NOMO-1 treated with dmso at 0.1 percent for 144 hours (cell line): ENCODE data around the gene BIRC2.
A peak's percentile ranks its signal among the peaks of the same experiment; 100 is the strongest.
"Not testable (repeated sequence)": the region's sequence is repeated elsewhere in the genome, so short reads cannot be mapped to it uniquely, and the experiment has no call there.

Experiments used
- DNase-seq: peaks from one replicate; lab custom pipeline; 2025; ENCODE audit not compliant: unreplicated experiment; lab: John Stamatoyannopoulos, UW

The BIRC2 gene

DNA sequence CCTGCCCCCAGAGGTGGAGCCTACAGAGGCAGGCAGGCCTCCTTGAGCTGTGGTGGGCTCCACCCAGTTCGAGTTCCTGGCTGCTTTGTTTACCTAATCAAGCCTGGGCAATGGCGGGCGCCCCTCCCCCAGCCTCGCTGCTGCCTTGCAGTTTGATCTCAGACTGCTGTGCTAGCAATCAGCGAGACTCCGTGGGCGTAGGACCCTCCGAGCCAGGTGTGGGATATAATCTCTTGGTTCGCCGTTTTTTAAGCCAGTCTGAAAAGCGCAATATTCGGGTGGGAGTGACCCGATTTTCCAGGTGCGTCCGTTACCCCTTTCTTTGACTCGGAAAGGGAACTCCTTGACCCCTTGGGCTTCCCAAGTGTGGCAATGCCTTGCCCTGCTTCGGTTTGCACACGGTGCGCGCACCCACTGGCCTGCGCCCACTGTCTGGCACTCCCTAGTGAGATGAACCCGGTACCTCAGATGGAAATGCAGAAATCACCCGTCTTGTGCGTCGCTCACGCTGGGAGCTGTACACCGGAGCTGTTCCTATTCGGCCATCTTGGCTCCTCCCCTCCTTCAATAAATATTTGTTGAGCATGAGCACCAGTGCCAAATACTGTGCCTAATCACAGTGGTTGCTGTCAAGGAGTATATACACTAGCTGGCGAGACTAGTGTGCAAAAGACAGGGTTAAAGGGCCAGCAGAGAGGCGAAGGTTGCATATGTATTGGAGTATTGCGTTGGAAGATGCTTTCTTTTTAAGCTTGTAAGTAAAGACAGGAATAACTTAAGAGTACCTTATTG lies 27.8 kb downstream of the BIRC2 start:
- DNase-seq, result not testable (repeated sequence)

DNA sequence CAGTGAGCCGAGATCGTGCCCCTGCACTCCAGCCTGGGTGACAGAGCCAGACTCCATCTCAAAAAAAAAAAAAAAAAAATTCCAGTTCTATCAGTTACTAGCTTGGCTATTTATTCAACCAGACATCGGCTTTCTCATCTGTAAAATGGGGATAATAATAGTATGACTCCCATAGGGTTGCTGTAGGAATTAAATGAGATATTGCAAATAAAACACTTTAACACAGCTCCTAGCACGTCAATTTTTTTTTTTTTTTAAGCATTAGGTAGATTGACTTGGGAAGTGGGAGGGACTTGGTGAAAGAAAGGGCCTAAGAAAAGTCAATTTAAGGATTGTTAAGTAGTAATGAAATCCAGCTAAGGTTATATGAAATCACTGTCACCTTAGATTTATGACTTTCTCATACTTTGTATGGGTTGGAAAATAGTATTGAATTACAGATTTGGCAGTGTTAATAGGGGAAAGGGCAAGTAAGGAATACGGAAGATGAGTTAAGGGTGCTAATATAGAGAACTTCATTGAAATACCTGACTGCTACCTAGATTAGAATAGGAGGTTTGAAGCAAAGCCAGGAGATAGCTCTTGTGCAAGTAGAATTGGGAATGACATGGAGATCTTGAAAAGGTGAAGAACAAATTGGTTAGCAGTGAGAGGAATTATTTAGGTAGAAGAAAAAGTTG lies 28.8 kb downstream of the BIRC2 start:
- DNase-seq, result no peak

DNA sequence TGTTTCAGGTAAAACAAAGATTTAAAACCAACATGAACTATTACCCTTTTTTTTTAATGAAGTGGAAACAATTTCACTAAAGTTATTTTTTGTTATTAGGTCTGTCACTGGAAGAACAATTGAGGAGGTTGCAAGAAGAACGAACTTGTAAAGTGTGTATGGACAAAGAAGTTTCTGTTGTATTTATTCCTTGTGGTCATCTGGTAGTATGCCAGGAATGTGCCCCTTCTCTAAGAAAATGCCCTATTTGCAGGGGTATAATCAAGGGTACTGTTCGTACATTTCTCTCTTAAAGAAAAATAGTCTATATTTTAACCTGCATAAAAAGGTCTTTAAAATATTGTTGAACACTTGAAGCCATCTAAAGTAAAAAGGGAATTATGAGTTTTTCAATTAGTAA lies 30.9 kb downstream of the BIRC2 start:
- no peak for DNase-seq

DNA sequence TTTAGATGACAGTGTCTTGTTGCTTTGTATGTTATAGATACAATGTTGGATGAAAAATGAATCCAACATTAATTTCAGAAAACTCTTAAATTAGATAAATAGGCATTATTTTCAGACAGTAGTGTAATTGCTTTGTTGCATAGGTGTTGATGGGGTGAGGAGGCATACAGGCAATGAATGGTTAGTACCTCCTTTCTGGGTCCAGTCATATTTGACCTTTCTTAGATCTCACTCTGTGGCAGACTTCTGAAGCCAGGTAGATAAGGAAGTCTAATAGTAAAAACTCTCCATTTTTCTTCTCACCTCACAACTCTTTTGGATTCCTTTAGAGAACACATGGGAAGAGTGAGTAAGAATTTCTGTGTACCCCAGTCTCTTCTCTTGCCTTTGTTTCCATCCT lies 31.8 kb downstream of the BIRC2 start:
- DNase-seq, result no peak

DNA sequence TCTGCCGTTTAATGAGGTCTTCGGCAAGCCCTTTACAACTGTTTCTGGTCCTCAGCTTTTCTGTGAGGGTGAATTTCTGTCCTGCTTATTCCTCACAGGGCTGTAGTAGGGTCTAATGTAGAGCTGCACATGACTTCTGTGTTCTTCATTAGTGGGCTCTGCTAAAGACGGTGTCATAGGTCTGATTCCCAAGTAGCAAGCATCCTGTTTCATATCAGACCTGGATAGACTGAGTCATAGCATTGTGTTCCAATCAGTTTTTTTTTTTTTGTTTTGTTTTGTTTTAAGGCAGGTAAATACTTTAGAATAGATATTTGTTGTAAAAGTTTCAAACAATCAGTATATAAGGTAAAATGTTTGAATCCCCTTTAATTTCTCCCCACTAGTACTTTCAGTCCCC lies 35.4 kb downstream of the BIRC2 start:
- no peak for DNase-seq

DNA sequence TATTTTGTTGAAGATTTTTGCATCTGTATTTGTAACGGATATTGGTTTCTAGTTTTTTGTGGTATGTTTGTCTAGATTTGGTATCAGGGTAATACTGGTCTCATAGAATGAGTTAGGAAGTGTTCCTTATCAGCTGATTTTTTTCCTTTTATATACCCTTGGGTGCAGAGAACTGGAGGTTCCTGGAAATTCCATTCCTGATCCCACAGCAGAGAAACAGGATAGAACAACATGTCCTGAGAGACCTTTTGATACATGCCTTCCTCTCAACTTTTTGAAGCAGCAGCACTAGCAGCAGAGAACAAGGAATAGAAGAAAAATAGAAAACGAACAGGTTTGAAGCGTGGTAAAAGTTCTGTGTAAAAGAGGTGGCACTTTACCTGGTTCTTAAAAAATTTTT lies 36.8 kb downstream of the BIRC2 start:
- no peak for DNase-seq

DNA sequence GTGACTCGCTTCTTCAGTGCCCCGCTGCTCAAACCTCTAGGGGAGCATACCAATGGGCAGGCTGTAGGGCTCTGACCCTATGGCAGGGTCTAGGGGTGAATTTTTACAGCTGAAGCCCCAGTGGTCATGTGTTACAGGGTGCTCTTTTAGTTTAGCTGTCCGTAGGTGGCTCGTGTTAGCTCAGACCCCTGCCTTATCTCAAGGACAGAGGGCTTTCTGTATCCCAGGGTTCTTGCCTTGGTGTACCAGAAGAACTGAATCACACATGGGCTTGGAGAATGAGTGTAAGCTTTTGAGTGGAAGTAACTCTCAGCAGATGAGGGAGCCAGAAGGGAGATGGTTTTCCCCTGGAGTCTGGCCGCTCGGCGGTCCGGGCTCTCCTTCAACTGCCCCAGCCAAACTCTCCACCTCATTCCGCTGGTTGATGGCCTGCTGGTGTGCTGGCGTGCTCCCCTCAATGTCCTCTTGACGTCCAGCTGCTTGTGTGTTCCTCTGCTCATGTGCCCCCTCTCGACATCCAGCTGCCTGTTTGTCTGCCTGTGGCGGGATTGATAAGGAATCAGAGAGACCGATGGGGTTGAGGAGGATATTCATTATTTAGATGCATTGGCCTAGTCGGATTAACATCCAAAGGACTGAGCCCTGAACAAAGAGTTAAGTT lies 37.5 kb downstream of the BIRC2 start:
- DNase-seq, result no peak

DNA sequence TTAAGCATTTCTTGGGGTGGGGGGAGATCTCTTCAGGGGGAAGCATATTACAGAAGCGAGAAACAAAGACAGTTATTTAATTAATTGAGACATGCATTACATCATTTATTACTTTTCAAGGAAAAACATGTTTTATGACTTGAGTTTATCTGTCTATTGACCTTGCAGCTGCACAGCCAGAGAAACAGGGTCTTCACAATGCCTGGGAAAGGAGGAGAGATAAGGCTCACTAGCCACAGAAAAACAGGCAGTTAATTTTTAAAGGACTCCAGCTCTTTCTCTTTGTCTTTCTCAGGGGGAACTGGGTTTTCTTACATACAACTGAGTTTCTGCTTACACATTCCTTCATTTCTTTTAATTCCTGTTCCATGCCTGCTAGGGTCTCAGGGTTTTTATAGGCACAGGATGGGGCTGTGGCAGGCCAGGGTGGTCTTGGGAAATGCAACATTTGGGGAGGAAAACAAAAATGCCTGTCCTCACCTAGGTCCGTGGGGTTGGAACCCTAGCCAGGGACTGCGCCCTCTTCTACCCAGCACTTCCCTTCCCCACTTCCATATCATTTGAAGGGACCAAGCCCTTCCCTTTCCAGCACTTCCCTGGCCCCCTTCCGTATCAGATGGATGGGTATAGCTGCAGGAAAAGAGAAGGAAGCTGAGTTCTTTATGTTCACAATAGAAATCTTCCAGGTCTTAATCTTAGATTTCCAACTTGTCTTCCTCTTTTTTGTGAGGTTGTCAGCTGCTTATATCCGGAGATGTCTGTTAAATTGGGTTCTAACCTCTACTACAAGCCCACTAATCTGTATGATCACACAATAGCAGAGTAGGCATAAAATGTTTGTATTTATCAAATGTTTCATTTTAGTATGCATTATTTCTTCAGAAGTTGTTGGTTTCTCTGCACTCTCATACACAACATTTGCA lies 38.3 kb downstream of the BIRC2 start:
- no peak for DNase-seq

DNA sequence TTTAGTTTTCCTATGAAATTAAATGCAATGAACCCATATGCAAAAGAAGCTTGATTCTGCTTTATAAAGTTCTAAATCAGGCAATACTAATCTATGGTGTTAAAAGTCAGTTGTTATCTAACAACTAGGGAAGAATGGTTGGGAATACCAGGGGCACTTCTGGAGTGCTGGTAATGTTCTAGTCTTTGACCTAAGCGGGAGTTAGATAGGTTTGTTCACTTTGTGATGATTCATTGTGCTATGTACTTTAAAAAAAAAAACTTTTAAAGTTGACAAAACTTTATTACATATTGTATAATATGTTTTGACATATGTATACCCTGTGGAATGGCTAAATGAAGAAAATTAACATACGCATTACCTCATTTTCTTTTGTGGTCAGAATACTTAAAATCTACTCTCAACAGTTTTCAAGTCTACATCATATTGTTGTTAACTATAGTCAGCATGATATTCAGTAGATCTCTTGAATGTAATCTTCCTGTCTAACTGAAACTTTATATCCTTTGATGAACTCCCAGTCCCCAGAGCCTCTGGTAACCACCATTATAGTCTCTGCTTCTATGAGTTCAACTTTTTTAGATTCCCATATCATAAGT lies 39.2 kb downstream of the BIRC2 start:
- no peak for DNase-seq

DNA sequence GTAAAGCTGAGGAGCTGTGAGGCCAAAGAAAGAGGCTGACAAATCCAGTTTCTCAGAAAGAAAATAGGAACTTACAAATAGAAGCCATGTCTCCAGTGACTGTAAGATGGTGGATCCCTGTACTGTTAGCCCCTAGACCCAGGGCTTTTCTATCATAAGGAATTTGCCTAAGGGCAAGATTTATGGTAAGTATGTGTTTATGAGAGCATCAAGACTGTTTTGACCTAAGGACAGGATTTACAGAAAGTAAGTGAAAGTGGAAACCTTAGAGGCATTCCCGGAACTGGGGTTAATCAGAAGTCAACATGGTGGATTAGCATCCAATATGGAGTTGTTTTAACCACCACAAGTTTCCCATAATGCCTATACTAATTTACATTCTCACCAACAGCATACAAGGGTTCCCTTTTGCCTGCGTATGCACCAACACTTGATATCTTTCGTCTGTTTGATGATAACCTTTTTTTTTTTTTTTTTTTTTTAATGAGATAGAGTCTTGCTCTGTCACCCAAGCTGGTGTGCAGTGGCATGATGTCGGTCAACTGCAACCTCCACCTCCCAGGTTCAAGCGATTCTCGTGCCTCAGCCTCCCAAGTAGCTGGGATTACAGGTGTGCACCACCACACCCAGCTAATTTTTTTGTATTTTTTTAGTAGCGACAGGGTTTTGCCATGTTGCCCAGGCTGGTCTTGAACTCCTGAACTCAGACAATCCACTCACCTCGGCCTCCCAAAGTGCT lies 40.2 kb downstream of the BIRC2 start:
- no peak for DNase-seq

DNA sequence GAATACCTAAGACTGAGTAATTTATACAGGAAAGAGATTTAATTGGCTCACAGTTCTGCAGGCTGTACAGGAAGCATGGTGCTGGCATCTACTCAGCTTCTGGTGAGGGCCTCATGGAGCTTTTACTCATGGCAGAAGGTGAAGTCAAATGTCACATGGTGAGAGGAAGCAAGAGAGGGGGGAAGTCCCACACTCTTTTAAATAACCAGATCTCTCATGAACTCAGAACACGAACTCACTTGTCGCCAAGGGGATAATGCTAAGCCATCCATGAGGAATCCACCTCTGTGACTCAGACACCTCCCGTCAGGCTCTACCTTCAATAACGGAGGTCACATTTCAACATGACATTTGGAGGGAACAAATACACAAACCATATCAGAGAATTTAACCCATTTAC lies 42.2 kb downstream of the BIRC2 start:
- DNase-seq, result no peak

DNA sequence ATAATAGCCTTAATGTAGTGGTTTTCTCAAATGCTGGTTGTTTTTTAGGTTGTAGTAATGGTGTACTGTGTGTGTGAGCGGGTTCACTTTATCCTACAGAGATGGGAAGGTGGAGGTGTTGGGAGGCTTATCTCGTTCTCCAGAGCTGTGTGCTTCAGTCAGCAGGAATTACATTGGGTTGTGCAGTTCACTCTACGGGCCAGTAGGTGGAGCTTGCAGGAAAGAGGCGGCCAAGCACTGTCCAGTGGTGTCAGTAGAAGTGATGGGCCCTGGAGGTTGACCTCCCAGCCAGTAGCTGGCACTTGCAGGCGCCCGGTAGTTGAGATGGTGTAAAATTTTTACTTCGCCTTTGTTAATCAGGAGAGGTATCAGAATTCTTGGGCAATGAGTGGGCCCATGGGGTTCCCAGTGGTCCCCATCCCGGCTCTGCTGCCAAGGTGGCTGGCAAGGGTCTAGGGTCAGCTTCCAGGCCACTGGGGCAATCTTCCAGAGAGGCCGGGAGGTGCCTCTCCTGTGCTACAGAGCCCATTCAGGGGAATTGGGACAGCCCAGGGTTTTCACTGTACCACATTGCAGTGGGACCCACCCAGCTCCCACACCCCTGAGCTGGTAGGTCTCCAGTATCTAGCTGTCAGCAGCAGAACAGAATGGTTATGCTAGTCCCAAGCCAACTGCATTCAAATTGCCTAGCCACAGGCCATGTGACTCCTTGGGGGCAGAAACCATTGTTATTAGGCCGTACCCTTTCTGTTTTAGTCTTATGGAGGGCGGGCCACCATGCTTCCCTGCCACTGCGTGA lies 43.9 kb downstream of the BIRC2 start:
- DNase-seq, result peak; percentile 12

DNA sequence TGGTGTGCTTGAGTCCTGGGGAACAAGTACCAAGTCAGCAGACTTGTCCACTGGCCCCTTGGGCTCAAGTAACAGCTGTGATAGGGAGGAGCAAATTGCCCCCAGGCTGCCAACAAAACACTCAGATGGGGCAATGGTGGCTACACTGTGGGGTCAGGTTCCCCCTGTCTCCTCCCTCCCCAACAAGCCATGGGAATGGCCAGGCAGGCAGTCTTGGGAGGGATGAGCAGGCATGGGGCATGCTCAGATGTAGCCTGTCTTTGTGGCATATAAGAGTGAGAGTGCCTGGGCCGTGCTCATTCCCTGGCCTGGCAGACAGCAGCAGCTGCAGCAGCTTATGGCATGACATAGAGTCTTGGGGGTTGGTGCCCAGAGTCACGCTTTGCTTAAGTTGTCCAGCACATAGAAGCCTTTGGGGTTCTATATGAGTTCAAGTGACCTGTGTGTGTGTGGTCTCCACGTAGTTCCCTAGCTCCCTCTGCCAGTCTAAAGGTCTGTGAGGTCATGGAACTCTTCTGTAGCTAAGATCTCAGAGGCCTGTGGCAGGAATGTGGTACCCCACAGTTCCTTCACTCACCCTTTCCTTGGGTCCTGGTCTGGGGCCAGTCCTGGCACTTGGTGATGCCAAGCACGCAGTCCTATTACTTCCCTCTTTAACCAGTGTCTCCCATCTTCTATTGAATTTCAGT lies 44.7 kb downstream of the BIRC2 start:
- DNase-seq, result no peak

DNA sequence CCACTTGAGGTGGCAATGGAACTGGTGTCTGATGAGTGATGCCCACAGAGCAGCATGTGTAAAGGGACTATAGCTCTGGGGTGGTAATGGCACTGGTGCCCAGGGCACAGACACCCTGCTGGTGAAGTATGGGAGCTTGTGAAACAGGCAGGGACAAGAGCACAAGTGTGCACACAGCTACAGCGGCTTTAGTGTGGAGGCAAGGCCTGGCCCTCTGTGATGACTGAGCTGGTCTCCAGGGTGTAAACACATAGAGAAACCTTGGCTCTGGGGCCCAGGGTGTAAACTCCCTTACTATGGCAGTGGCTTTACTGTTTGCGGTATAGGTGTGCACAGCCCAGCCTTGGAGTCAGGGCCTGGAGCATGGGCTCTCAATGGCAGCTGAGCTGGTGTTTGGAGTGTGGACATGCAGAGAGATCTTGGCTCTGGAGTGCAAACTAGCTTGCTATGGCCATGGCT lies 46.3 kb downstream of the BIRC2 start:
- DNase-seq, result no peak

DNA sequence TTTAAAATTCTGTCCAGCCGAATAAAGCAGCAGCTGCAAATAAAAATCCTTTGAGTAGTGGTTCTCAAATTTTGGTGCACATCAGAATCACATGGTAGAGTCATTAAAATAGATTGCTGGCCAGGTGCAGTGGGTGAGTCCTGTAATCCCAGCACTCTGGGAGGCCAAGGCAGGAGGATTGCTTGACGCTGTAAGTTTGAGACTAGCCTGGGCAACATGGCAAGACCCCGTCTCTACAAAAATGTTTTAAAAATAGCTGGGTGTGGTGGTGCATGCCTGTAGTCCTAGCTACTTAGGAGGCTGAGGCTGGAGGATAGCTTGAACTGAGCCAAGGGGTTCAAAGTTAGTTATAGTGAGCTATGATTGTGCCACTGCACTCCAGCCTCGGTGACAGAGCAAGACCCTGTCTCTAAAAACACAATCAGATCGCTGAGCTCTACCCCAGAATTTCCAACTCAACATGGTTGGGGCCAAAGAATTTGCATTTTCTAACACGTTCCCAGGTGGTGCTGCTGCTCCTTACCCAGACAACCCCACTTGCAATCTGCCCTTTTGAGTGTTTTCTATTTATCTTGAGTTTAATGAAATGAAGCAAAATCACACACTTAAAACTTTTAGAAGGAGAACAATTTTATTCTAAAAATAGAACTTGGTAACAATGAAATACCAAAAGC lies 48.8 kb downstream of the BIRC2 start:
- no peak for DNase-seq

DNA sequence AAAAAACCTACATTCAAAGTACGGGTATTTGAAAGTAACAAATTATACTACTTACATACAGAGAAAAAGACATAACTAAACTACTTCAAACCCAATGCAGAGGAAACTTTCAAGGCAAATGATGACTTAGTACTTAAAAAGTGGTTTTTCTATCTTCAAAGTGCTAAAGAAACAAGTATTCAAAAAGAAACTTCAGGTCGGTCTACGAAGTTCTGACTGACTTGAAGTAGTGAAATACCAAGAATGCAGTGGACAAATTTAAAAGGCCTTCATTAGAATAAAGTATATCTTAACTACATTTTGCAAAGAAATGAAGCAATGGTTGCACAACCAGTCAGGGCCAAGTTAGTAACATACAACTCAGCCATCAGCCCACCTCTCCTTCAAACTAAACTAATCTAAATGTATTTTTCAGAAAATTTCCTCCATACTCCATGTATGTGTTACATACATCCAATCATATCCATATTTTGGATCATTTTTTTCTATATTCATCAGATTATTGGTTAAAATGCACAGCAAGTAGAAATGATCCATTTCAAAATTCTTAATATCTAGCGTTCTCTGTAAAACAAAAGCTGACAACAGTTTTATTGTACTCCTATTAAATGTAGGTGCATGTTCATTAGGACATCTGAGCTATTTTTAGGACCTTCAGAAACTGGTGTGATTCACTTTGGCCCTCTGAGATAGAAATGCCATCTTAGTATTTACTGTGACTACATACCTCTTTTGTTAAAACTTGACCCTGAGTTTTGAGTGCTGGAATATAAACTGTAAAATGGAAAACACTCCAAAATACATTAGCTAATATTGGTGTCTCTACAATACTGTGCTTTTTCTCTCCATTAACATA lies 49.9 kb downstream of the BIRC2 start:
- DNase-seq, result no peak

DNA sequence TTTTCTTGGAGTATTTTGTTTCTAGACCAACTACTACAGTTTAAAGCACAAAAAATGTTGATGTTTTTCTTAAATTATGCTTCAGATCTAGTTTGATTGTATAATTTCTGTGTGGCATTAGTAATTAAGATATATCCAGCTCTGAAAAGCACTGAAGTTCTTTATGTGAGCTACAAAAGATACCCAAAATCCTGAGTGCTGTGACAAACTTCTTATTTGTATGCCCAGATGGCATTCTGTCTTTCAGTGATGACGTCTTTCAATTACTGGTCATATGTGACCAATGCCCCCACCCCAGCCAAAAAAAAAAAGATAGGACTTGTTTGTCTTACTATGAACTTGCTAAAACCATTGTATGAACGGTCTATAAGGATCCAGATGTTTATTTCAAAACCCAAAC lies 51.3 kb downstream of the BIRC2 start:
- no peak for DNase-seq
